GM12878 (cell line): ENCODE data around the gene CXorf65. TPM values are rescaled to one million over a fixed set of nuclear protein-coding genes. Genes with fewer than 3 reads are reported as not detected.

Experiments used
- ATAC-seq: fragments of 200-7000 bp; cut with Tn5 transposase; 3 replicates; pipeline ENCODE4 v1.9.1; 2020; ENCODE audit warnings: mild to moderate bottlenecking, moderate library complexity
- BruUV-seq: library from RNA; stranded (reverse); fragments of 400-500 nt; replicated peaks from 2 replicates; lab custom pipeline; 2021; lab: Mats Ljungman, UMichigan
- CTCF ChIA-PET: fragments of 300-600 bp; sonication (Branson Sonifier 250); formaldehyde crosslinking; extraction: SDS; loops from one replicate; lab custom pipeline; 2021; ENCODE audit warnings: inconsistent platforms; lab: Yijun Ruan, JAX
- POLR2A ChIA-PET: fragments of 350-600 bp; formaldehyde crosslinking; extraction: SDS; loops from one replicate; lab custom pipeline; 2021; ENCODE audit warnings: inconsistent platforms; lab: Charles Lee
- RAD21 ChIA-PET: fragments of 300-600 bp; sonication (Branson Sonifier 250); formaldehyde crosslinking; loops from one replicate; lab custom pipeline; 2023; ENCODE audit warnings: antibody characterized with exemption; ENCODE audit not compliant: unreplicated experiment; lab: Charles Lee
- SMC1A ChIA-PET: fragments of 300-600 bp; sonication (Branson Sonifier 250); formaldehyde crosslinking; loops from one replicate; lab custom pipeline; 2023; ENCODE audit not compliant: unreplicated experiment, uncharacterized antibody; lab: Charles Lee
- DNase-seq: peaks from one replicate; pipeline ENCODE4 v3.0.0-alpha.2; 2011; ENCODE audit warnings: low read depth, low spot score
- FAIRE-seq: peaks from 3 replicates; lab custom pipeline; 2011; peaks lifted over from hg19 to GRCh38; lab: Jason Lieb, UNC
- H2AFZ ChIP-seq: 2 replicates; pipeline ENCODE4 v1.6.0; 2011; ENCODE audit warnings: low read depth, low read length, control low read depth; ENCODE audit not compliant: control insufficient read depth
- H3K27ac ChIP-seq: 2 replicates; pipeline ENCODE4 v1.5.1; 2011; ENCODE audit warnings: control low read depth; ENCODE audit not compliant: control insufficient read depth, insufficient read depth
- H3K27me3 ChIP-seq, 2 experiments: replicated peaks in 1 of 2; 2 replicates each; pipeline versions ENCODE4 v1.6.0 to v1.6.1; 2011; ENCODE audit warnings: low read length in 1 of 2; ENCODE audit not compliant: control insufficient read depth in 2 of 2, insufficient read depth in 2 of 2
- H3K36me3 ChIP-seq, 2 experiments: 2 replicates each; pipeline ENCODE4 v1.5.1; 2011; ENCODE audit warnings: low read length in 1 of 2; ENCODE audit not compliant: control insufficient read depth in 2 of 2, insufficient read depth in 2 of 2
- H3K4me1 ChIP-seq: 2 replicates; pipeline ENCODE4 v1.6.1; 2011; ENCODE audit warnings: mild to moderate bottlenecking, low read length, moderate library complexity, mixed read lengths; ENCODE audit not compliant: control insufficient read depth, insufficient read depth
- H3K4me2 ChIP-seq: 2 replicates; pipeline ENCODE4 v1.6.0; 2011; ENCODE audit warnings: control low read depth; ENCODE audit not compliant: control insufficient read depth, insufficient read depth
- H3K4me3 ChIP-seq: fragments of 200-600 bp; sonication (generic); 2 replicates; pipeline ENCODE4 v1.5.1; 2016
- H3K79me2 ChIP-seq: 2 replicates; pipeline ENCODE4 v1.6.0; 2011; ENCODE audit warnings: low read length; ENCODE audit not compliant: control insufficient read depth, insufficient read depth
- H3K9ac ChIP-seq: 2 replicates; pipeline ENCODE4 v1.8.0; 2011; ENCODE audit warnings: low read length, control low read depth, mixed read lengths; ENCODE audit not compliant: control insufficient read depth, insufficient read depth
- H3K9me3 ChIP-seq: replicated peaks from 3 replicates; pipeline ENCODE4 v1.5.1; 2011; ENCODE audit warnings: mild to moderate bottlenecking, low read length; ENCODE audit not compliant: control insufficient read depth, insufficient read depth
- H4K20me1 ChIP-seq: 2 replicates; pipeline ENCODE4 v1.6.0; 2011; ENCODE audit not compliant: control insufficient read depth, insufficient read depth
- ATF3 ChIP-seq: IDR thresholded peaks from 2 replicates; pipeline ENCODE4 v1.6.1; 2011; ENCODE audit warnings: low read depth, mild to moderate bottlenecking, low read length, moderate library complexity, borderline replicate concordance; ENCODE audit errors: extremely low read depth
- E2F8 ChIP-seq: fragments of 450-650 bp; IDR thresholded peaks from 2 replicates; pipeline ENCODE4 v1.6.1; 2018; ENCODE audit warnings: mild to moderate bottlenecking, low read depth, moderate library complexity; ENCODE audit not compliant: partially characterized antibody
- HDAC2 ChIP-seq: fragments of 200-600 bp; sonication (generic); IDR thresholded peaks from 2 replicates; pipeline ENCODE4 v1.6.1; 2017
- IKZF1 ChIP-seq: fragments of 450-650 bp; conservative IDR thresholded peaks from 2 replicates; pipeline ENCODE4 v1.6.1; 2017; ENCODE audit warnings: antibody characterized with exemption, mild to moderate bottlenecking
- IRF3 ChIP-seq: fragments of 450-650 bp; IDR thresholded peaks from 2 replicates; pipeline ENCODE4 v1.6.1; 2014; ENCODE audit warnings: mild to moderate bottlenecking
- KAT2A ChIP-seq: conservative IDR thresholded peaks from 2 replicates; pipeline ENCODE4 v1.6.1; 2011; ENCODE audit warnings: low read depth, low read length; ENCODE audit not compliant: control insufficient read depth
- MLLT1 ChIP-seq: fragments of 450-650 bp; IDR thresholded peaks from 2 replicates; pipeline ENCODE4 v1.6.1; 2016; ENCODE audit warnings: mild to moderate bottlenecking
- NBN ChIP-seq: fragments of 450-650 bp; IDR thresholded peaks from 2 replicates; pipeline ENCODE4 v1.6.1; 2016
- RELB ChIP-seq: fragments of 450-650 bp; IDR thresholded peaks from 2 replicates; pipeline ENCODE4 v1.6.1; 2017; ENCODE audit warnings: low read depth, mild to moderate bottlenecking, moderate library complexity
- SIN3A ChIP-seq: IDR thresholded peaks from 2 replicates; pipeline ENCODE4 v1.6.1; 2012; ENCODE audit warnings: low read depth, low read length, improper control_type of control experiment
- YY1 ChIP-seq: IDR thresholded peaks from 2 replicates; pipeline ENCODE4 v1.6.1; 2011; ENCODE audit warnings: low read depth, mild to moderate bottlenecking, low read length
- ZNF217 ChIP-seq: fragments of 450-650 bp; IDR thresholded peaks from 2 replicates; pipeline ENCODE4 v1.6.1; 2017; ENCODE audit warnings: antibody characterized with exemption, mild to moderate bottlenecking
- WGBS: methylation state at CpG from one replicate; pipeline ENCODE4 v1.1.6; 2016; ENCODE audit warnings: low lambda C conversion rate; ENCODE audit not compliant: insufficient replicate concordance, insufficient coverage; ENCODE audit errors: missing lambda C conversion rate; 5-methylcytosine and 5-hydroxymethylcytosine counted together
- in situ Hi-C: fragments of 300-500 bp; cut with MboI; formaldehyde crosslinking; loops from 9 replicates; pipeline ENCODE4 v1.14.3; 2018; ENCODE audit warnings: mixed read lengths
- intact Hi-C: fragments of 100-400 bp; cut with micrococcal nuclease; formaldehyde crosslinking; loops from one replicate; pipeline ENCODE4 v1.14.2; 2022; ENCODE audit not compliant: unreplicated experiment
- polyA plus RNA-seq, 11 experiments: library from polyadenylated mRNA; depleted of rRNA in 4 of 11; unstranded in 6 of 11; stranded (reverse) in 5 of 11; fragments of >200 nt; fragmentation: Nextera tagmentation in 4 of 11; fragmentation: Illumina TruSeq in 1 of 11; extraction: Ambion mirVana in 4 of 11; extraction: Trizol in 1 of 11; gene quantifications; 1 replicate in 1 of 11; 2 replicates in 10 of 11; pipeline versions ENCODE4 v1.2.1 to v1.2.3, GENCODE V29; 2011 to 2016; ENCODE audit warnings: inconsistent platforms in 2 of 11, missing spikeins in 2 of 11, low read depth in 1 of 11
- total RNA-seq, 4 experiments: library from RNA; depleted of rRNA in 3 of 4; stranded (reverse); fragments of >200 nt in 3 of 4; fragmentation: Illumina TruSeq in 1 of 4; extraction: Trizol in 1 of 4; gene quantifications; 2 replicates each; pipeline versions ENCODE4 v1.2.1 to v1.2.3, GENCODE V29; 2013 to 2021

CXorf65 gene
- total and polyA plus RNA-seq, 10 of the 15 experiments (the other 5 are each of a cell fraction or from before 2014, with no cell fraction given) = 0.82 to 4.8 (median 2.3) TPM

GRCh38 chrX:71068044-71068918 lies 38.3 kb downstream of the CXorf65 start, which contains the start of gene SNX12 (continued):
- no peak for TF ChIP-seq NBN
- peak; percentile 99 for TF ChIP-seq ATF3
- TF ChIP-seq YY1 = peak; percentile 88
- peak; percentile 68; the same call in 1 of the 2 replicates for TF ChIP-seq ZNF217
- peak; percentile 99 for TF ChIP-seq IKZF1
- peak; percentile 56; the same call in 1 of the 2 replicates for TF ChIP-seq SIN3A
- no peak for TF ChIP-seq HDAC2

GRCh38 chrX:71067712-71068043 lies 38.9 kb downstream of the CXorf65 start:
- ATAC-seq (no peak; the same call in 2 of the 3 replicates), DNase-seq (no peak), FAIRE-seq (peak; percentile 27)
- BruUV-seq = no TSS peak
- Histone ChIP-seq H2AFZ (peak overlapping the region; percentile 83), H3K4me1 (no peaks in the 10 kb centered on the region), H3K36me3 (no peaks in the 10 kb centered on the region), H3K27ac (peak overlapping the region; percentile 78), H3K4me3 (peak overlapping the region; percentile 77), H4K20me1 (no peaks in the 10 kb centered on the region), H3K79me2 (peaks cover 14% of the 10 kb centered on the region), H3K4me2 (peak overlapping the region; percentile 69; the same call in 1 of the 2 replicates), H3K27me3 (no peaks in the 10 kb centered on the region), H3K9ac (peak overlapping the region; percentile 73), H3K9me3 (no peaks in the 10 kb centered on the region)
- intact Hi-C loops (loop anchor here (1.0 kb wide), 1 partner anchor 14 kb away; no protein-coding TSS in a partner anchor), in situ Hi-C loops (no loop called here)
- RAD21 ChIA-PET = interaction anchor here (0.6 to 1.0 kb wide), 2 partner anchors 14 to 45 kb away, joined by 3 to 4 read pairs; no protein-coding TSS in a partner anchor
- WGBS = 22% methylated on average over 10 of the region's 10 CpGs
- POLR2A ChIA-PET = interaction anchor here (0.6 to 1.1 kb wide), 4 partner anchors 12 to 264 kb away, joined by 4 to 6 read pairs (median 4); no protein-coding TSS in a partner anchor
- TF ChIP-seq KAT2A (no peak), E2F8 (no peak), IRF3 (no peak), MLLT1 (0 out of 2 replicates have a peak, but pooled peaks have one; percentile 9), RELB (peak; percentile 38; the same call in 1 of the 2 replicates)
- SMC1A ChIA-PET = interaction anchor here (1.0 to 1.2 kb wide), 4 partner anchors 9 to 112 kb away, joined by 3 to 6 read pairs (median 4); no protein-coding TSS in a partner anchor
- CTCF ChIA-PET = interaction anchor here (0.5 to 0.6 kb wide), 2 partner anchors 10 to 111 kb away, joined by 3 read pairs; no protein-coding TSS in a partner anchor
